HL-60 (cell line): ENCODE data around the gene EVX2.

Experiments
- CTCF ChIP-seq: IDR thresholded peaks from one replicate; pipeline ENCODE4 v1.5.1; 2011; ENCODE audit warnings: low read length, control low read depth, inconsistent platforms; ENCODE audit not compliant: insufficient read depth
- POLR2AphosphoS5 ChIP-seq: IDR thresholded peaks from 2 replicates; pipeline ENCODE4 v1.6.1; 2012; ENCODE audit warnings: low read depth
- SPI1 ChIP-seq: IDR thresholded peaks from 2 replicates; pipeline ENCODE4 v1.6.1; 2012; ENCODE audit warnings: low read depth, mild to moderate bottlenecking, borderline replicate concordance

DNA sequence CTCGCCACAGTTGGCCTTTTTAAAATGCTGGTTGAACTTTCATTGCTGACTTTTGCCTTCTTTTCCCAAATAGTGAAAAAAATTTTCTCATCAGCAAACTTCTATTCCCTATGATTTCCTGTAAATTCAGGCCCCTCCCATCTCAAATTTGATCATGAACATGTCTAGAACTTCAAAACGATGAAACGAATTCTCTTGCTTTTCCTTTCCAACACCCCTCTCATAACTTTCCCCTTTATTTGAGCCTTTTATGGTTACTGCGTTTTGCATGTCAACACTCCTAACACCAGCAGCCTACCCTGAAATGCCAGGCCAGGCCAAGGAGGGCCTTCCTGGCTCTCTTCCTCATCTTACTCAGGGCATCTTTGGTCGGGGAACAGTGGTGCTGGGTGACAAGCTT lies 7.1 kb upstream of the EVX2 start:
- TF ChIP-seq POLR2AphosphoS5, result no peak
- TF ChIP-seq CTCF, result no peak
- TF ChIP-seq SPI1, result no peak
